ENCODE measurements around the gene RIN2. TPM values are rescaled to one million over a fixed set of nuclear protein-coding genes. Genes with fewer than 3 reads are reported as not detected.

RIN2 gene
- total RNA-seq, 2 donors from 2014 or later, result 82.0 to 105 TPM

GRCh38 chr20:19742974-19743639, 15.0 kb upstream of the RIN2 start:
- intact Hi-C loops (cut with DNase I), result no loop called here

DNA sequence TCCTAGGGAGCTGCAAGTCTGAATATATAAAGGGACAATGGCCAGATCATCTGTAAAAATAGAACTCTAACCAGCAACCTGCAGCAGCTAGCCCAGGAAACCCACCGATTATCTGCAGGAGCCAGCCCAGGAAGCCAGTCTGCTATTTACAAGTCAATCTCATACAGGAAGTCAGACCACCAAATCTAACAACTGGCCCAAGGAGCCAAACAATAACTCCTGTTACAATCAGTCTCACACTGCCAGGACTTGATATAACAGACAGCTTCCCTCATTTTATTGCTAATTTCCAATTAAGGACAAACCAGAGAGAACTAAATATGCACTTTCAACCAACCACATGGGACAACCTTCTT, 14.4 kb upstream of the RIN2 start:
- no peak for DNase-seq
- no peak overlapping the region for H3K4me3 ChIP-seq
- peaks cover 4% of the 10 kb centered on the region for H3K4me1 ChIP-seq
- intact Hi-C loops (cut with DNase I), result no loop called here
- no peak overlapping the region for H3K27ac ChIP-seq
- H3K9me3 ChIP-seq, result no peaks in the 10 kb centered on the region
- no peaks in the 10 kb centered on the region for H3K36me3 ChIP-seq
- no peak for TF ChIP-seq CTCF (IDR thresholded peaks at IDR 0.05)
- H3K27me3 ChIP-seq, result no peaks in the 10 kb centered on the region
- H3K9ac ChIP-seq (ENCODE audit: low read depth in 2 of 2, low read length in 2 of 2), result no peak overlapping the region

More at GRCh38 chr20:19742974-19743639, 15.0 kb upstream of the RIN2 start:
- no peaks in the 10 kb centered on the region for H3K27me3 ChIP-seq
- H3K27ac ChIP-seq, result no peak overlapping the region
- TF ChIP-seq CTCF (IDR thresholded peaks at IDR 0.05), result no peak
- H3K9ac ChIP-seq (ENCODE audit: low read depth in 2 of 2, low read length in 2 of 2), result no peak overlapping the region
- no peak for DNase-seq
- peaks cover 4% of the 10 kb centered on the region for H3K4me1 ChIP-seq
- H3K4me3 ChIP-seq, result no peak overlapping the region
- H3K9me3 ChIP-seq, result no peaks in the 10 kb centered on the region
- no peaks in the 10 kb centered on the region for H3K36me3 ChIP-seq

GRCh38 chr20:19745106-19745505, 13.0 kb upstream of the RIN2 start:
- no peak for TF ChIP-seq CTCF (IDR thresholded peaks at IDR 0.05)
- Histone ChIP-seq H3K36me3 (no peaks in the 10 kb centered on the region), H3K4me1 (no peaks in the 10 kb centered on the region), H3K9ac (ENCODE audit: low read depth in 2 of 2, low read length in 2 of 2) (no peak overlapping the region), H3K27me3 (no peaks in the 10 kb centered on the region), H3K4me3 (no peak overlapping the region), H3K27ac (no peak overlapping the region), H3K9me3 (no peaks in the 10 kb centered on the region)
- intact Hi-C loops (cut with DNase I), result no loop called here
- DNase-seq, result no peak

DNA sequence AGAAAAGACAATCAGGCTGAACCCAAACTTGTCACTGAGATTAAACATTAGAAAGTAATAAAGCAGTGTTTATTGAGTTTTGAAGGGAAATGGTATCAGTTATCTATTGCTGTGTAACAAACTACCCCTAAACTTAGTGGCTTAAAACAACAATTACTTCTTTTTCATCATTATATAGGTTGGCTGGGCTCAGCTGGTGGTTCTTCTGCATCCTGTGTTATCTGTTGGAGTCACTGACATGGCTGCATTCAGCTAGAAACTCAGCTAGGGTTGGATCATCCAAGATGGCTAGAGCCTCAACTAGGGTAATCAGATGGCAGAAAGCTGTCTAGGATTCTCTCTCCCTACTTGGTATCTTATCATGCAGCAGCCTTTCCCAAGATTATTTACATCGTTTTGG, 12.5 kb upstream of the RIN2 start:
- no peaks in the 10 kb centered on the region for H3K4me1 ChIP-seq
- H3K4me3 ChIP-seq, result no peak overlapping the region
- H3K9ac ChIP-seq (ENCODE audit: low read depth in 2 of 2, low read length in 2 of 2), result no peak overlapping the region
- TF ChIP-seq CTCF (IDR thresholded peaks at IDR 0.05), result no peak
- no peak overlapping the region for H3K27ac ChIP-seq
- no peak for DNase-seq
- no peaks in the 10 kb centered on the region for H3K9me3 ChIP-seq
- H3K36me3 ChIP-seq, result no peaks in the 10 kb centered on the region
- no peaks in the 10 kb centered on the region for H3K27me3 ChIP-seq
- intact Hi-C loops (cut with DNase I), result no loop called here

- no peak for DNase-seq
- Histone ChIP-seq H3K9ac (ENCODE audit: low read depth in 2 of 2, low read length in 2 of 2) (no peak overlapping the region), H3K27me3 (no peaks in the 10 kb centered on the region), H3K4me3 (no peak overlapping the region), H3K9me3 (no peaks in the 10 kb centered on the region), H3K4me1 (no peaks in the 10 kb centered on the region), H3K27ac (no peak overlapping the region), H3K36me3 (no peaks in the 10 kb centered on the region)
- intact Hi-C loops (cut with DNase I), result no loop called here
- no peak for TF ChIP-seq CTCF (IDR thresholded peaks at IDR 0.05)
These were observed 11.7 kb upstream of the RIN2 start for GRCh38 chr20:19746396-19746795.
